GM06990 (cell line): ENCODE measurements around the gene SERPINB5.

Experiments used
- DNase-seq: peaks from one replicate; pipeline ENCODE4 v3.0.0-alpha.2; 2011; ENCODE audit not compliant: insufficient read length; ENCODE audit errors: extremely low read depth
- H3K27me3 ChIP-seq: replicated peaks from 2 replicates; pipeline ENCODE4 v1.6.0; 2011; ENCODE audit warnings: low read length; ENCODE audit not compliant: control insufficient read depth, insufficient read depth
- H3K36me3 ChIP-seq: 2 replicates; pipeline ENCODE4 v1.5.1; 2011; ENCODE audit warnings: low read length; ENCODE audit not compliant: control insufficient read depth, insufficient read depth
- H3K4me3 ChIP-seq: replicated peaks from 2 replicates; pipeline ENCODE4 v1.5.1; 2011; ENCODE audit warnings: low read depth, mild to moderate bottlenecking, control low read depth, low read length
- CTCF ChIP-seq: IDR thresholded peaks from 2 replicates; pipeline ENCODE4 v1.5.1; 2011; ENCODE audit warnings: low read length, control low read depth, mild to moderate bottlenecking, inconsistent platforms; ENCODE audit not compliant: insufficient read depth, poor library complexity, severe bottlenecking

The SERPINB5 gene

GRCh38 chr18:63553081-63553480, 76.3 kb downstream of the SERPINB5 start:
- no peaks in the 10 kb centered on the region; the same call in 1 of the 2 replicates for H3K27me3 ChIP-seq
- H3K36me3 ChIP-seq: no peaks in the 10 kb centered on the region
- no peak for DNase-seq
- H3K4me3 ChIP-seq: no peak overlapping the region
- no peak for TF ChIP-seq CTCF
